Astrocyte (in vitro differentiated cells and primary cell): Measurements from ENCODE around the gene MPV17L2. TPM values are rescaled to one million over a fixed set of nuclear protein-coding genes. Genes with fewer than 3 reads are reported as not detected.
"Not testable (repeated sequence)": the region's sequence is repeated elsewhere in the genome, so short reads cannot be mapped to it uniquely, and the experiment has no call there.

Source experiments
- DNase-seq: peaks from one replicate; pipeline ENCODE4 v3.0.0-alpha.2; 2010; ENCODE audit warnings: low read depth
- FAIRE-seq: peaks from 2 replicates; lab custom pipeline; 2011; peaks lifted over from hg19 to GRCh38; lab: Jason Lieb, UNC
- H2AFZ ChIP-seq: 2 replicates; pipeline ENCODE4 v1.6.0; 2012; ENCODE audit warnings: low read depth, low read length, inconsistent platforms
- H3K27ac ChIP-seq: 2 replicates; pipeline ENCODE4 v1.5.1; 2011; ENCODE audit warnings: low read depth, low read length, inconsistent platforms
- H3K27me3 ChIP-seq: 2 replicates; pipeline ENCODE4 v1.6.0; 2011; ENCODE audit warnings: low read length, inconsistent platforms; ENCODE audit not compliant: insufficient read depth
- H3K36me3 ChIP-seq: 2 replicates; pipeline ENCODE4 v1.5.1; 2011; ENCODE audit warnings: low read length, inconsistent platforms; ENCODE audit not compliant: insufficient read depth
- H3K4me1 ChIP-seq: 2 replicates; pipeline ENCODE4 v1.5.1; 2011; ENCODE audit warnings: low read length, inconsistent platforms; ENCODE audit not compliant: insufficient read depth
- H3K4me2 ChIP-seq: 2 replicates; pipeline ENCODE4 v1.6.0; 2012; ENCODE audit warnings: low read length, inconsistent platforms
- H3K4me3 ChIP-seq: 2 replicates; pipeline ENCODE4 v1.5.1; 2011; ENCODE audit warnings: low read depth, mild to moderate bottlenecking, low read length, inconsistent platforms; ENCODE audit not compliant: insufficient read depth
- H3K79me2 ChIP-seq: 2 replicates; pipeline ENCODE4 v1.6.0; 2012; ENCODE audit warnings: mild to moderate bottlenecking, low read length, inconsistent platforms; ENCODE audit not compliant: insufficient read depth
- H3K9ac ChIP-seq: 2 replicates; pipeline ENCODE4 v1.6.0; 2012; ENCODE audit warnings: mild to moderate bottlenecking, low read length, inconsistent platforms
- H3K9me3 ChIP-seq: 2 replicates; pipeline ENCODE4 v1.5.1; 2012; ENCODE audit warnings: low read depth, mild to moderate bottlenecking, low read length, inconsistent platforms; ENCODE audit not compliant: insufficient read depth
- H4K20me1 ChIP-seq: 2 replicates; pipeline ENCODE4 v1.6.0; 2012; ENCODE audit warnings: low read length, inconsistent platforms; ENCODE audit not compliant: insufficient read depth
- H3K27ac Mint-ChIP-seq: one replicate; pipeline ENCODE4 v1.8.0; 2021; ENCODE audit warnings: mild to moderate bottlenecking, mixed read lengths; ENCODE audit not compliant: unreplicated experiment
- H3K27me3 Mint-ChIP-seq: one replicate; pipeline ENCODE4 v1.8.0; 2021; ENCODE audit warnings: low read depth, mixed read lengths; ENCODE audit not compliant: unreplicated experiment
- H3K36me3 Mint-ChIP-seq: one replicate; pipeline ENCODE4 v1.8.0; 2021; ENCODE audit warnings: low read depth, mixed read lengths; ENCODE audit not compliant: unreplicated experiment
- H3K4me1 Mint-ChIP-seq: one replicate; pipeline ENCODE4 v1.8.0; 2021; ENCODE audit warnings: low read depth, mixed read lengths; ENCODE audit not compliant: unreplicated experiment
- H3K4me3 Mint-ChIP-seq: one replicate; pipeline ENCODE4 v1.8.0; 2021; ENCODE audit warnings: mild to moderate bottlenecking, moderate library complexity, mixed read lengths; ENCODE audit not compliant: unreplicated experiment
- H3K9me3 Mint-ChIP-seq: one replicate; pipeline ENCODE4 v1.8.0; 2021; ENCODE audit warnings: mild to moderate bottlenecking, mixed read lengths; ENCODE audit not compliant: unreplicated experiment
- CTCF ChIP-seq: IDR thresholded peaks from 2 replicates; pipeline ENCODE4 v1.5.1; 2011; ENCODE audit warnings: low read depth, mild to moderate bottlenecking, inconsistent platforms, low read length, moderate library complexity; ENCODE audit not compliant: insufficient read depth
- EZH2 ChIP-seq: IDR thresholded peaks from 2 replicates; pipeline ENCODE4 v1.6.1; 2012; ENCODE audit warnings: mild to moderate bottlenecking, low read length, inconsistent platforms; ENCODE audit not compliant: insufficient read depth
- total RNA-seq: library from RNA; stranded (reverse); gene quantifications from 2 replicates; pipeline ENCODE4 v1.2.1, GENCODE V29; 2021

Gene MPV17L2
- total RNA-seq, 1 donor from 2014 or later: 21.8 TPM

- H3K4me1 Mint-ChIP-seq: peaks cover 2% of the 10 kb centered on the region
- H3K9me3 ChIP-seq: no peaks in the 10 kb centered on the region
- no peaks in the 10 kb centered on the region for H3K36me3 ChIP-seq
- no peak for TF ChIP-seq EZH2
- no peak for TF ChIP-seq CTCF
- H3K9me3 Mint-ChIP-seq: peaks cover 2% of the 10 kb centered on the region
- H3K27me3 Mint-ChIP-seq: peaks cover 12% of the 10 kb centered on the region
- DNase-seq (no peak), FAIRE-seq (no peak)
- no peak overlapping the region for H3K4me3 Mint-ChIP-seq
- peak overlapping the region; percentile 35 for H2AFZ ChIP-seq
- peak overlapping the region; percentile 87 for H3K4me2 ChIP-seq
- no peak overlapping the region for H3K4me3 ChIP-seq
- H3K9ac ChIP-seq: peak overlapping the region; percentile 83
- no peaks in the 10 kb centered on the region for H3K27me3 ChIP-seq
- H3K79me2 ChIP-seq: peaks cover 3% of the 10 kb centered on the region
- peaks cover 11% of the 10 kb centered on the region for H4K20me1 ChIP-seq
- H3K4me1 ChIP-seq: peaks cover 18% of the 10 kb centered on the region
- H3K27ac Mint-ChIP-seq: peak overlapping the region; percentile 91
- peaks cover 11% of the 10 kb centered on the region for H3K36me3 Mint-ChIP-seq
- peak overlapping the region; percentile 86 for H3K27ac ChIP-seq
Observed at GRCh38 chr19:18206018-18206417, 13.0 kb downstream of the MPV17L2 start.

GRCh38 chr19:18208098-18208951, 15.3 kb downstream of the MPV17L2 start:
- Mint-ChIP-seq H3K9me3 (peaks cover under 1% of the 10 kb centered on the region), H3K4me1 (no peaks in the 10 kb centered on the region), H3K36me3 (no peaks in the 10 kb centered on the region), H3K27me3 (peaks cover 13% of the 10 kb centered on the region), H3K27ac (no peak overlapping the region), H3K4me3 (no peak overlapping the region)
- DNase-seq (peak; percentile 55), FAIRE-seq (no peak)
- Histone ChIP-seq H3K9me3 (no peaks in the 10 kb centered on the region), H3K36me3 (no peaks in the 10 kb centered on the region), H4K20me1 (peaks cover under 1% of the 10 kb centered on the region), H3K4me1 (peaks cover 12% of the 10 kb centered on the region), H3K27ac (no peak overlapping the region), H3K79me2 (peaks cover under 1% of the 10 kb centered on the region), H3K4me2 (peak overlapping the region; percentile 10), H3K4me3 (no peak overlapping the region), H2AFZ (no peak overlapping the region), H3K9ac (no peak overlapping the region), H3K27me3 (no peaks in the 10 kb centered on the region)
- TF ChIP-seq EZH2: no peak
- no peak for TF ChIP-seq CTCF

DNA sequence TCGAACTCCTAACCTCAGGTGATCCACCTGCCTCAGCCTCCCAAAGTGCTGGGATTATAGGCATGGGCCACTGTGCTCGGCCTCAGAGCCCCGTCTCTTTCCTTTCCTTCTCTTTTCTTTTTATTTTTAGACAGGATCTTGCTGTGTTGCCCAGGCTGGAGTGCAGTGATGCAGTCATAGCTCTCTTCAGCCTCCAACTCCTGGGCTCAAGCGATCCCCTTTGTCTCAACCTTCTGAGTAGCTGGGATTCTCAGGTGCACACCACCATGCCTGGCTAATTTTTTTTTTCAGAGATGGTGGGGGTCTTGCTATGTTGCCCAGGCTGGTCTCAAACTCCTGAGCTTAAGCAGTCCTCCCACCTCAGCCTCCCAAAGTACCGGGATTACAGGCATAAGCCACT, 16.9 kb downstream of the MPV17L2 start:
- not testable (repeated sequence) for FAIRE-seq, H3K27ac Mint-ChIP-seq, H3K79me2 ChIP-seq, H3K4me1 Mint-ChIP-seq, H3K36me3 ChIP-seq, H3K9ac ChIP-seq, H3K36me3 Mint-ChIP-seq, H4K20me1 ChIP-seq, H3K9me3 ChIP-seq, H3K4me2 ChIP-seq, H3K4me3 Mint-ChIP-seq, H2AFZ ChIP-seq, H3K27ac ChIP-seq, DNase-seq, H3K27me3 ChIP-seq, H3K4me3 ChIP-seq, H3K9me3 Mint-ChIP-seq, H3K4me1 ChIP-seq
- H3K27me3 Mint-ChIP-seq: peaks cover 13% of the 10 kb centered on the region
